ENCODE results near the gene CAND1.

CAND1 gene

GRCh38 chr12:67348683-67349082 lies 79.5 kb downstream of the CAND1 start:
- no peak for FAIRE-seq
- TF ChIP-seq TAF1 (IDR thresholded peaks at IDR 0.05; ENCODE audit: low read depth, low read length) = no peak
- no peak for TF ChIP-seq POLR2AphosphoS5 (IDR thresholded peaks at IDR 0.05; ENCODE audit: low read depth, low read length)
- TF ChIP-seq SPI1 (IDR thresholded peaks at IDR 0.05; ENCODE audit: low read depth, low read length) = no peak
- TF ChIP-seq PAX5 (IDR thresholded peaks at IDR 0.05; ENCODE audit: insufficient read depth, low read length, severe bottlenecking) = no peak
- no peak for TF ChIP-seq POLR2A (IDR thresholded peaks at IDR 0.05; ENCODE audit: low read depth, low read length)
- no peak for TF ChIP-seq POU2F2 (IDR thresholded peaks at IDR 0.05; ENCODE audit: low read depth, low read length)
- DNase-seq (ENCODE audit: insufficient read length, low spot score) = no peak

- no peak for FAIRE-seq
Measured at GRCh38 chr12:67352682-67353081, 83.5 kb downstream of the CAND1 start.

GRCh38 chr12:67354322-67354721 lies 85.2 kb downstream of the CAND1 start:
- TF ChIP-seq TAF1 (IDR thresholded peaks at IDR 0.05; ENCODE audit: low read depth, low read length) = no peak
- TF ChIP-seq SPI1 (IDR thresholded peaks at IDR 0.05; ENCODE audit: low read depth, low read length) = peak; percentile 42; the same call in 1 of the 2 replicates
- DNase-seq (ENCODE audit: insufficient read length, low spot score) (no peak), FAIRE-seq (no peak)

More at GRCh38 chr12:67352682-67353081, 83.5 kb downstream of the CAND1 start:
- DNase-seq (ENCODE audit: insufficient read length, low spot score) = no peak
- TF ChIP-seq POLR2AphosphoS5 (IDR thresholded peaks at IDR 0.05; ENCODE audit: low read depth, low read length) (no peak), TAF1 (IDR thresholded peaks at IDR 0.05; ENCODE audit: low read depth, low read length) (no peak), POU2F2 (IDR thresholded peaks at IDR 0.05; ENCODE audit: low read depth, low read length) (no peak), SPI1 (IDR thresholded peaks at IDR 0.05; ENCODE audit: low read depth, low read length) (no peak), POLR2A (IDR thresholded peaks at IDR 0.05; ENCODE audit: low read depth, low read length) (no peak)

- no peak for FAIRE-seq
- no peak for TF ChIP-seq PAX5 (IDR thresholded peaks at IDR 0.05; ENCODE audit: insufficient read depth, low read length, severe bottlenecking)
- TF ChIP-seq POLR2A (IDR thresholded peaks at IDR 0.05; ENCODE audit: low read depth, low read length) = no peak
- TF ChIP-seq TAF1 (IDR thresholded peaks at IDR 0.05; ENCODE audit: low read depth, low read length) = no peak
- no peak for TF ChIP-seq SPI1 (IDR thresholded peaks at IDR 0.05; ENCODE audit: low read depth, low read length)
- no peak for TF ChIP-seq POU2F2 (IDR thresholded peaks at IDR 0.05; ENCODE audit: low read depth, low read length)
- no peak for TF ChIP-seq POLR2AphosphoS5 (IDR thresholded peaks at IDR 0.05; ENCODE audit: low read depth, low read length)
- no peak for DNase-seq (ENCODE audit: insufficient read length, low spot score)
Measured at GRCh38 chr12:67354966-67355365, 85.8 kb downstream of the CAND1 start.

- DNase-seq (ENCODE audit: insufficient read length, low spot score) (no peak), FAIRE-seq (peak; percentile 31)
- TF ChIP-seq SPI1 (IDR thresholded peaks at IDR 0.05; ENCODE audit: low read depth, low read length) (no peak), POLR2AphosphoS5 (IDR thresholded peaks at IDR 0.05; ENCODE audit: low read depth, low read length) (no peak), PAX5 (IDR thresholded peaks at IDR 0.05; ENCODE audit: insufficient read depth, low read length, severe bottlenecking) (no peak), POU2F2 (IDR thresholded peaks at IDR 0.05; ENCODE audit: low read depth, low read length) (no peak), POLR2A (IDR thresholded peaks at IDR 0.05; ENCODE audit: low read depth, low read length) (no peak), TAF1 (IDR thresholded peaks at IDR 0.05; ENCODE audit: low read depth, low read length) (no peak)
Measured at GRCh38 chr12:67355428-67356379, 86.5 kb downstream of the CAND1 start.

- TF ChIP-seq POU2F2 (IDR thresholded peaks at IDR 0.05; ENCODE audit: low read depth, low read length) = no peak
- TF ChIP-seq SPI1 (IDR thresholded peaks at IDR 0.05; ENCODE audit: low read depth, low read length) = no peak
- no peak for TF ChIP-seq POLR2A (IDR thresholded peaks at IDR 0.05; ENCODE audit: low read depth, low read length)
- TF ChIP-seq POLR2AphosphoS5 (IDR thresholded peaks at IDR 0.05; ENCODE audit: low read depth, low read length) = no peak
- TF ChIP-seq TAF1 (IDR thresholded peaks at IDR 0.05; ENCODE audit: low read depth, low read length) = no peak
- TF ChIP-seq PAX5 (IDR thresholded peaks at IDR 0.05; ENCODE audit: insufficient read depth, low read length, severe bottlenecking) = no peak
- no peak for FAIRE-seq
- DNase-seq (ENCODE audit: insufficient read length, low spot score) = no peak
Measured at GRCh38 chr12:67356380-67356774, 87.2 kb downstream of the CAND1 start.

GRCh38 chr12:67357376-67358125 lies 88.4 kb downstream of the CAND1 start:
- DNase-seq (ENCODE audit: insufficient read length, low spot score) (no peak), FAIRE-seq (no peak)
- TF ChIP-seq PAX5 (IDR thresholded peaks at IDR 0.05; ENCODE audit: insufficient read depth, low read length, severe bottlenecking) (no peak), POLR2AphosphoS5 (IDR thresholded peaks at IDR 0.05; ENCODE audit: low read depth, low read length) (no peak), TAF1 (IDR thresholded peaks at IDR 0.05; ENCODE audit: low read depth, low read length) (no peak), POU2F2 (IDR thresholded peaks at IDR 0.05; ENCODE audit: low read depth, low read length) (no peak), POLR2A (IDR thresholded peaks at IDR 0.05; ENCODE audit: low read depth, low read length) (no peak)

- no peak for DNase-seq (ENCODE audit: insufficient read length, low spot score)
- TF ChIP-seq TAF1 (IDR thresholded peaks at IDR 0.05; ENCODE audit: low read depth, low read length) = no peak
- TF ChIP-seq SPI1 (IDR thresholded peaks at IDR 0.05; ENCODE audit: low read depth, low read length) = no peak
- TF ChIP-seq PAX5 (IDR thresholded peaks at IDR 0.05; ENCODE audit: insufficient read depth, low read length, severe bottlenecking) = no peak
- no peak for TF ChIP-seq POU2F2 (IDR thresholded peaks at IDR 0.05; ENCODE audit: low read depth, low read length)
- no peak for TF ChIP-seq POLR2A (IDR thresholded peaks at IDR 0.05; ENCODE audit: low read depth, low read length)
- no peak for TF ChIP-seq POLR2AphosphoS5 (IDR thresholded peaks at IDR 0.05; ENCODE audit: low read depth, low read length)
- peak; percentile 41 for FAIRE-seq
Measured at GRCh38 chr12:67358781-67359338, 89.7 kb downstream of the CAND1 start.

GRCh38 chr12:67362526-67362925 lies 93.4 kb downstream of the CAND1 start:
- no peak for TF ChIP-seq PAX5 (IDR thresholded peaks at IDR 0.05; ENCODE audit: insufficient read depth, low read length, severe bottlenecking)
- TF ChIP-seq TAF1 (IDR thresholded peaks at IDR 0.05; ENCODE audit: low read depth, low read length) = no peak
- TF ChIP-seq POLR2A (IDR thresholded peaks at IDR 0.05; ENCODE audit: low read depth, low read length) = no peak
- TF ChIP-seq POLR2AphosphoS5 (IDR thresholded peaks at IDR 0.05; ENCODE audit: low read depth, low read length) = no peak
- no peak for TF ChIP-seq SPI1 (IDR thresholded peaks at IDR 0.05; ENCODE audit: low read depth, low read length)
- no peak for FAIRE-seq
- DNase-seq (ENCODE audit: insufficient read length, low spot score) = no peak

Measured in GM12891 (cell line).